HepG2 (cell line): ENCODE data around the gene FABP1.

Experiments
- ARNTL ChIP-seq: sonication (generic); formaldehyde crosslinking; IDR thresholded peaks from 2 replicates; pipeline ENCODE4 v1.4.0; 2020; ENCODE audit warnings: mild to moderate bottlenecking, missing genetic modification reagents
- CHD2 ChIP-seq: IDR thresholded peaks from 2 replicates; pipeline ENCODE4 v1.6.1; 2011; ENCODE audit warnings: low read depth, low read length, improper control_type of control experiment
- GZF1 ChIP-seq: sonication (generic); formaldehyde crosslinking; IDR thresholded peaks from 2 replicates; pipeline ENCODE4 v1.5.1; 2020; ENCODE audit warnings: mild to moderate bottlenecking, missing genetic modification reagents
- ISL2 ChIP-seq: sonication (generic); formaldehyde crosslinking; IDR thresholded peaks from 2 replicates; pipeline ENCODE4 v1.5.0; 2020; ENCODE audit warnings: missing genetic modification reagents
- MYC ChIP-seq: sonication (generic); formaldehyde crosslinking; IDR thresholded peaks from 2 replicates; pipeline ENCODE4 v1.9.0; 2021; ENCODE audit warnings: missing genetic modification reagents, borderline replicate concordance
- NR2C2 ChIP-seq: sonication (generic); formaldehyde crosslinking; IDR thresholded peaks from 2 replicates; pipeline ENCODE4 v1.4.0; 2020; ENCODE audit warnings: missing genetic modification reagents, mild to moderate bottlenecking, moderate library complexity, borderline replicate concordance
- POLR2A ChIP-seq, 2 experiments: IDR thresholded peaks; 2 replicates each; pipeline ENCODE4 v1.6.1; 2011; ENCODE audit warnings: low read depth in 2 of 2, low read length in 2 of 2, mild to moderate bottlenecking in 1 of 2, moderate library complexity in 1 of 2; ENCODE audit not compliant: insufficient read depth in 1 of 2
- SETDB1 ChIP-seq: sonication (generic); formaldehyde crosslinking; IDR thresholded peaks from 2 replicates; pipeline ENCODE4 v1.5.1; 2020; ENCODE audit warnings: missing genetic modification reagents, mild to moderate bottlenecking, borderline replicate concordance
- SUZ12 ChIP-seq: fragments of 150-350 bp; IDR thresholded peaks from 2 replicates; pipeline ENCODE4 v1.6.1; 2014; ENCODE audit warnings: low read depth, low read length
- ZSCAN20 ChIP-seq: sonication (generic); formaldehyde crosslinking; IDR thresholded peaks from 2 replicates; pipeline ENCODE4 v1.4.0; 2020; ENCODE audit warnings: missing genetic modification reagents, mild to moderate bottlenecking, borderline replicate concordance
- TF ChIP-seq, protein P1 (sequence below): IDR thresholded peaks from 2 replicates; pipeline ENCODE4 v1.6.1; 2012; ENCODE audit warnings: low read depth, low read length, improper control_type of control experiment

DNA sequence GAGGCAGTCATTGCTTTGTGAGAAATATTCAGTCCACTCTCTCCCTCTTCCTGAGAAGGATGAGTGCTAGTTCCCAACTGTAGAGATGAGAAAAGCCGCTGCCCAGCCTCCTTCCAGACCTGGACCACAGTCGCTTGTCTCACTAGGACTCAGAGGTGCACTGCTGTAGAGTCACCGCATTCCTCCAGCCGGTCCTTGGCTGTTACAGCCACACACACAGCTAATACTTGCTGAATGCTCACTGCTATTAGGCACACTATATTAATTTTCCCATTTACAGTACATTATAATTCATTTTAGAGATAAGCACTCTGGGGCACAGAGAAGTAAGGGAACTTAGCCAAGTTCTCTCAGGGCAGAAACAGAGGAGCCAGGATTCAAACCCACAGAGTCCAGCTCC is 10.0 kb upstream of the FABP1 start:
- TF ChIP-seq MYC (no peak), CHD2 (no peak), NR2C2 (no peak), SUZ12 (no peak), GZF1 (CRISPR knock-in tag) (no peak), ISL2 (no peak), POLR2A (IDR thresholded peaks at IDR 0.05; ENCODE audit: insufficient read depth in 1 of 2, low read depth in 2 of 2, low read length in 2 of 2) (no peak), ZSCAN20 (no peak), SETDB1 (no peak), ARNTL (CRISPR knock-in tag) (no peak)
- TF ChIP-seq, protein P1, sequence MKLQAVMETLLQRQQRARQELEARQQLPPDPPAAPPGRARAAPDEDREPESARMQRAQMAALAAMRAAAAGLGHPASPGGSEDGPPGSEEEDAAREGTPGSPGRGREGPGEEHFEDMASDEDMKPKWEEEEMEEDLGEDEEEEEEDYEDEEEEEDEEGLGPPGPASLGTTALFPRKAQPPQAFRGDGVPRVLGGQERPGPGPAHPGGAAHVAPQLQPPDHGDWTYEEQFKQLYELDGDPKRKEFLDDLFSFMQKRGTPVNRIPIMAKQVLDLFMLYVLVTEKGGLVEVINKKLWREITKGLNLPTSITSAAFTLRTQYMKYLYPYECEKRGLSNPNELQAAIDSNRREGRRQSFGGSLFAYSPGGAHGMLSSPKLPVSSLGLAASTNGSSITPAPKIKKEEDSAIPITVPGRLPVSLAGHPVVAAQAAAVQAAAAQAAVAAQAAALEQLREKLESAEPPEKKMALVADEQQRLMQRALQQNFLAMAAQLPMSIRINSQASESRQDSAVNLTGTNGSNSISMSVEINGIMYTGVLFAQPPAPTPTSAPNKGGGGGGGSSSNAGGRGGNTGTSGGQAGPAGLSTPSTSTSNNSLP, result no peak
